Fibroblast of villous mesenchyme (primary cell): ENCODE results near the gene CASTOR1. TPM values are rescaled to one million over a fixed set of nuclear protein-coding genes. Genes with fewer than 3 reads are reported as not detected.

ENCODE experiments used
- DNase-seq: peaks from one replicate; pipeline ENCODE4 v3.0.0-alpha.2; 2010; ENCODE audit warnings: low read depth
- H3K4me3 ChIP-seq: 2 replicates; pipeline ENCODE4 v1.5.1; 2011; ENCODE audit warnings: low read depth, mild to moderate bottlenecking, low read length
- total RNA-seq: library from RNA; depleted of rRNA; stranded (reverse); fragments of >200 nt; gene quantifications from 2 replicates; pipeline ENCODE4 v1.2.3, GENCODE V29; 2012
- TF ChIP-seq, protein P1 (sequence below): IDR thresholded peaks from 2 replicates; pipeline ENCODE4 v1.5.1; 2012; ENCODE audit warnings: low read depth, mild to moderate bottlenecking, low read length; ENCODE audit not compliant: insufficient read depth

The CASTOR1 gene
- total RNA-seq, 1 donor, result 4.3 TPM

DNA sequence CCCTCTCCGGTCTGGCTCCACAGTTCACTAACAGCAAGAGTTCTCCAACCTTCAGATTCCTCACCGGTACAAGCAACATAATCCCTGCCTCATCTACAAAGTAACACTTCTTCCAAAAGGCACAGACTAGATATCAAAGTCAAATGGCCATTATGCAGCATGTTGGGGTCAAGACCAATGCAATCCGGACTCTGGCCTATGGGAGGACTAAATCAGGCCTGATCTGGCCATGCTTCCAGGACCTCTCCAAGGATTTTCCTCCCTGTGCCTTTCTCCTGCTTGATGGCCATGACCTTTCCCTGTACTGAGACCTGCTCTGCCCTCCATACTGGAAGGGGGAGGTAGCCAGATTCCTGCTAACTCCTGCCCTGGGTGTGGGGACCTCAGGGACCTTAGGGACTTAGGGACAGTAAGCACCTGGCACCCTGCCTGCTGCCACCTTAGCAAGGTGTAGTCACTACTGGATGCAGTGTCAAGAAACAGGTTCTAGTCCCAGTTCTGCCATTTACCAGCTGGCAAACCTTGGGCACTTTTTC lies 30.8 kb upstream of the CASTOR1 start:
- H3K4me3 ChIP-seq, result no peak overlapping the region
- TF ChIP-seq, protein P1, sequence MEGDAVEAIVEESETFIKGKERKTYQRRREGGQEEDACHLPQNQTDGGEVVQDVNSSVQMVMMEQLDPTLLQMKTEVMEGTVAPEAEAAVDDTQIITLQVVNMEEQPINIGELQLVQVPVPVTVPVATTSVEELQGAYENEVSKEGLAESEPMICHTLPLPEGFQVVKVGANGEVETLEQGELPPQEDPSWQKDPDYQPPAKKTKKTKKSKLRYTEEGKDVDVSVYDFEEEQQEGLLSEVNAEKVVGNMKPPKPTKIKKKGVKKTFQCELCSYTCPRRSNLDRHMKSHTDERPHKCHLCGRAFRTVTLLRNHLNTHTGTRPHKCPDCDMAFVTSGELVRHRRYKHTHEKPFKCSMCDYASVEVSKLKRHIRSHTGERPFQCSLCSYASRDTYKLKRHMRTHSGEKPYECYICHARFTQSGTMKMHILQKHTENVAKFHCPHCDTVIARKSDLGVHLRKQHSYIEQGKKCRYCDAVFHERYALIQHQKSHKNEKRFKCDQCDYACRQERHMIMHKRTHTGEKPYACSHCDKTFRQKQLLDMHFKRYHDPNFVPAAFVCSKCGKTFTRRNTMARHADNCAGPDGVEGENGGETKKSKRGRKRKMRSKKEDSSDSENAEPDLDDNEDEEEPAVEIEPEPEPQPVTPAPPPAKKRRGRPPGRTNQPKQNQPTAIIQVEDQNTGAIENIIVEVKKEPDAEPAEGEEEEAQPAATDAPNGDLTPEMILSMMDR, result no peak
- DNase-seq, result no peak

DNA sequence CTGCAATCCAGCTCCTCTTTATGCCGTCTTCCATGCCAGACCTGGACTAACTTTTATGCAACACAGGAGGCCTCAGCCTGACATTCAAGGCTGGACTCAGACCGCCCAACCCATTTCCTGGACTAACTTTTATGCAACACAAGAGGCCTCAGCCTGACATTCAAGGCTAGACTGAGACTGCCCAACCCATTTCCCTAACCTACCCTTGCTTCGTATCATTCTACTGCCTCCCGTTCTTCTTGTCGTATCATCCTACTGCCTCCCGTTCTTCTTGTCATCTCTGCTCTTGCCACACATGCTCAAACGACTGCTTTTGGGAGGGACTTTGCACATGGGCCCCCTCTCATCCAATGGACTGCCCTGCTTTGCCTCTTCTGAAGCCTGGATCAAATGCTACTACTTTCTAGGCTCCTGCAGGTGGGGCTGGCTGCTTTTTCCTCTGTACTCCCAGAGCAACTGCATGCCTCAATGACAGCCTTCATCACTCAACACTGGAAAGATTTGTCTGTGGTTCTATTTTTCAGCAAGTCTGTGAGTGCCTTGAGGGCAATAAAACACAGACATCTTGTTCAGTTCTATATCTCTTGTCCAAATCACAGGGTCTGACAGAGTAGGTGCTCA lies 29.6 kb upstream of the CASTOR1 start:
- TF ChIP-seq, protein P1, result peak; percentile 19
- peak; percentile 59 for DNase-seq
- no peak overlapping the region for H3K4me3 ChIP-seq

DNA sequence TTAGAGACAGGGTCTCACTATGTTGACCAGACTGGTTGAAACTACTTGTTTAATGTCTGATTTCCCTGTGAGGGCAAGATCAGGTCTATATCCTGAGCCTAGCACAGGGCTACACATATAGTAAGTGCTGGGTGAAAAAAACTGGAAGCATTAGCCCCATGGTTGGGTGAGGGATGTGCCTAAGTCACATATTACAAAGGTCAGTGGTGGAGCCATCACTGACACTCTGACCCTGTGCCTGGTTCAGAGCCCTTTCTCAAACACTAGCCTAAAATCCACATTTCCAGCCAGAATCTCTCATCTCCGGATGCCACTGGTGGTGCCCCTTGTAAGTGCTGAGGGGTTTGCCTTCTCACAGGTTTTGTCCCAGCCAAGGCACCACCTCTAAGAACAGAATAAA lies 28.5 kb upstream of the CASTOR1 start:
- no peak overlapping the region for H3K4me3 ChIP-seq
- TF ChIP-seq, protein P1, result no peak
- DNase-seq, result no peak

DNA sequence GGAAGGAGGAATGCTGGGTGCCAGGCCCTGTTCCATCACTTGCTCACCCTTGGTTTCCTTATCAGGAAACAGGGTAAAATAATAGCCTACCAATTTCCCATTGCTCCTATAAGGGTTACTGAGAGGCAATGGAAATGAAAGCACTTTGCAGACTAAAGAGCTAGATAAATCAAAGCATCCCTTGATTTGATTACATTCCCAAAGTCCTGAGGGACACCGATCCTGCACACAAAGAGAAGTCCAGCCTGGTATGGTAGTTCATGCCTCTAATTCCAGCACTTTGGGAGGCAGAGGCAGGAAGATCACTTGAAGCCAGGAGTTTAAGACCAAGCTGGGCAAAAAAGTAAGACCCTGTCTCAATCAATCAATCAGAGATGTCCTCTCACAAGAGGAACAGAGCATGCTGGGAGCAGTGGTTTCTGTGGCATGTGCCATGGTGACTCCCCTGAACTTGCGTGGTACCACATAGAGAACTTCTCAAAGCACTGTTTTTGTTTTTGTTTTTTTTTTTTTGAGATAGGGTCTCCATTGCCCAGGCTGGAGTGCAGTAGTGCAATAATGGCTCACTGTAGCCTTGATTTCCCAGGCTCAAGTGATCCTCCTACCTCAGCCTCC lies 26.8 kb upstream of the CASTOR1 start:
- TF ChIP-seq, protein P1, result no peak
- DNase-seq, result no peak
- H3K4me3 ChIP-seq, result no peak overlapping the region

- H3K4me3 ChIP-seq, result no peak overlapping the region
- TF ChIP-seq, protein P1, result no peak
- DNase-seq, result peak; percentile 73
Measured at GRCh38 chr22:30314915-30315314, 25.6 kb upstream of the CASTOR1 start.

- DNase-seq, result no peak
- TF ChIP-seq, protein P1, result no peak
- H3K4me3 ChIP-seq, result no peak overlapping the region
Measured at GRCh38 chr22:30313527-30314363, 24.4 kb upstream of the CASTOR1 start.
